Measurements from ENCODE around the gene SEC22A. TPM values are rescaled to one million over a fixed set of nuclear protein-coding genes. Genes with fewer than 3 reads are reported as not detected.

Gene SEC22A
- total and polyA plus RNA-seq, 2 of the 8 experiments (the other 6 are each of a cell fraction or from before 2014, with no cell fraction given): 10.6 to 17.1 TPM

GRCh38 chr3:123311201-123311600, 109.5 kb downstream of the SEC22A start:
- Histone ChIP-seq H3K79me1 (ENCODE audit: low read depth, low read length) (0 out of 2 replicates have a peak, but pooled peaks cover 5% of the 10 kb centered on the region), H3K4ac (replicated peaks; ENCODE audit: insufficient read length, low read depth, low read length) (peak overlapping the region; percentile 13), H2BK20ac (ENCODE audit: low read length) (peak overlapping the region; percentile 72; the same call in 1 of the 2 replicates), H3K79me2 (ENCODE audit: control insufficient read depth in 1 of 2, insufficient read depth in 2 of 2, low read length in 2 of 2) (peaks cover 0 to 31% of the 10 kb centered on the region in 2 experiments; a peak in 2 of 4 replicates), H4K20me1 (replicated peaks in 1 of 2; ENCODE audit: control insufficient read depth in 1 of 2, insufficient read depth in 2 of 2, low read length in 2 of 2) (no peaks in the 10 kb centered on the region), H3K14ac (ENCODE audit: insufficient read length) (no peak overlapping the region), H3K56ac (replicated peaks; ENCODE audit: insufficient read length, low read depth, low read length) (no peak overlapping the region), H3K4me1 (replicated peaks in 1 of 4; ENCODE audit: control insufficient read depth in 3 of 4, insufficient read depth in 4 of 4, low read length in 3 of 4) (peaks cover 21 to 52% (median 32%) of the 10 kb centered on the region in 4 experiments), H3K18ac (ENCODE audit: extremely low read depth, low read length) (peak overlapping the region; percentile 20; the same call in 1 of the 2 replicates), H2BK15ac (ENCODE audit: low read length) (peak overlapping the region; percentile 36; the same call in 1 of the 2 replicates), H3K4me3 (ENCODE audit: extremely low read depth in 1 of 4, insufficient read depth in 2 of 4, low read depth in 3 of 4, low read length in 4 of 4) (peak overlapping the region in 1 of 4 experiments; percentile 12; a peak in 1 of 8 replicates), H2BK5ac (ENCODE audit: low read depth, low read length) (0 out of 2 replicates have a peak overlapping the region, but pooled peaks have one; percentile 62), H4K5ac (ENCODE audit: insufficient read length, low read depth, low read length) (peak overlapping the region; percentile 21), H4K8ac (ENCODE audit: extremely low read depth, insufficient read depth, low read length) (no peak overlapping the region), H3K27ac (ENCODE audit: low read depth, low read length) (no peak overlapping the region), H3K36me3 (ENCODE audit: control insufficient read depth in 2 of 4, insufficient read depth in 4 of 4, low read length in 3 of 4) (no peaks in the 10 kb centered on the region; a peak in 1 of 8 replicates), H2BK120ac (replicated peaks; ENCODE audit: low read depth, low read length) (no peak overlapping the region), H3K9me3 (ENCODE audit: insufficient read depth in 2 of 2, low read depth in 1 of 2, low read length in 1 of 2) (no peaks in the 10 kb centered on the region), H3K9ac (replicated peaks in 1 of 4; ENCODE audit: extremely low read depth in 1 of 4, low read depth in 3 of 4, low read length in 3 of 4) (no peak overlapping the region), H2AK5ac (ENCODE audit: low read depth, low read length) (no peak overlapping the region), H3K23ac (ENCODE audit: insufficient read length) (no peak overlapping the region), H3K4me2 (ENCODE audit: insufficient read depth in 1 of 2, low read depth in 2 of 2, low read length in 2 of 2) (peak overlapping the region; percentile 11 to 28; a peak in 1 of 4 replicates), H2BK12ac (ENCODE audit: low read depth, low read length) (peak overlapping the region; percentile 88; the same call in 1 of the 2 replicates), H3K23me2 (ENCODE audit: low read depth, low read length) (peaks cover 10% of the 10 kb centered on the region; the same call in 1 of the 2 replicates), H2AFZ (ENCODE audit: low read length) (no peak overlapping the region), H3K27me3 (replicated peaks in 1 of 4; ENCODE audit: control insufficient read depth in 3 of 4, extremely low read depth in 1 of 4, insufficient read depth in 3 of 4, low read length in 3 of 4) (no peaks in the 10 kb centered on the region; a peak in 1 of 7 replicates), H4K91ac (replicated peaks; ENCODE audit: insufficient read length, low read length) (peak overlapping the region; percentile 20)
- CTCF ChIA-PET (ENCODE audit: partially characterized antibody): interaction anchor here (0.9 to 17.6 kb wide), 8 partner anchors 10 to 556 kb away, joined by 3 to 245 read pairs (median 3); no protein-coding TSS in a partner anchor
- no peak for DNase-seq (ENCODE audit: low read depth in 1 of 2, low spot score in 2 of 2)
- no peak for FAIRE-seq
- TF ChIP-seq MAX (IDR thresholded peaks at IDR 0.05) (0 out of 2 replicates have a peak, but pooled peaks have one; percentile 14), SIX5 (IDR thresholded peaks at IDR 0.05; ENCODE audit: low read depth, low read length) (no peak)
- POLR2A ChIA-PET (ENCODE audit: partially characterized antibody): interaction anchor here (1.3 to 1.8 kb wide), 3 partner anchors 12 to 24 kb away, joined by 3 to 8 read pairs (median 6); no protein-coding TSS in a partner anchor
- WGBS, 2 experiments (ENCODE audit: extremely low coverage in 1 of 2, insufficient coverage in 1 of 2, insufficient read length in 1 of 2, insufficient replicate concordance in 2 of 2, low coverage in 1 of 2, low lambda C conversion rate in 2 of 2, missing lambda C conversion rate in 1 of 2): 82% methylated on average over 9 of the region's 9 CpGs; no CpG with 5 or more reads in 1 of the 2 experiments
